ENCODE data around the gene SCRT2. TPM values are rescaled to one million over a fixed set of nuclear protein-coding genes. Genes with fewer than 3 reads are reported as not detected.

The SCRT2 gene
- total and polyA plus RNA-seq, 9 of the 15 experiments (the other 6 are each of a cell fraction or from before 2014, with no cell fraction given), result 0.04 to 0.75 (median 0.13) TPM; not detected in 2

DNA sequence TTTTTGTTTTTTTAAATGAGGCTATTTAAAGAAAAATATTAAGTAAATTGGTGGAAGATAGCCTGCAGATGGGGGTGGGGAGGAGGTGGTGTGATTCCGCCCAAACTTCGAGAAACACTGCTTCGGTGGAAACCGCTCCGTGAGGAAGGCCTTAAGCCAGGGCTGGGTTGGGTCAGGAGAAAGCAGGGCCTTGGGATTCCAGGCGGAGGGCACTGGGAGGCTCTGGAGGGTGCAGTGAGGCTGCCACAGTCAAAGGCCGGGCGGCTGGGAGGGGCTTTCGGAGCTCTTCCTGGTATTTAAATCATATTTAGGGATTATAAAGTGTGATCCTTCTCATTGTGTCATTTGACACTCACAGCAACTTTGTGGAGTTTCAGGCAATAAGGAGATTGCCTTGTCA is 22.2 kb upstream of the SCRT2 start (continued):
- TF ChIP-seq, protein P1, sequence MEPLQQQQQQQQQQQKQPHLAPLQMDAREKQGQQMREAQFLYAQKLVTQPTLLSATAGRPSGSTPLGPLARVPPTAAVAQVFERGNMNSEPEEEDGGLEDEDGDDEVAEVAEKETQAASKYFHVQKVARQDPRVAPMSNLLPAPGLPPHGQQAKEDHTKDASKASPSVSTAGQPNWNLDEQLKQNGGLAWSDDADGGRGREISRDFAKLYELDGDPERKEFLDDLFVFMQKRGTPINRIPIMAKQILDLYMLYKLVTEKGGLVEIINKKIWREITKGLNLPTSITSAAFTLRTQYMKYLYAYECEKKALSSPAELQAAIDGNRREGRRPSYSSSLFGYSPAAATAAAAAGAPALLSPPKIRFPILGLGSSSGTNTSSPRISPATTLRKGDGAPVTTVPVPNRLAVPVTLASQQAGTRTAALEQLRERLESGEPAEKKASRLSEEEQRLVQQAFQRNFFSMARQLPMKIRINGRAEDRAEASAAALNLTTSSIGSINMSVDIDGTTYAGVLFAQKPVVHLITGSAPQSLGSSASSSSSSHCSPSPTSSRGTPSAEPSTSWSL (CRISPR knock-in tag; IDR thresholded peaks at IDR 0.05; ENCODE audit: borderline replicate concordance), result no peak
- TF ChIP-seq, protein P2, sequence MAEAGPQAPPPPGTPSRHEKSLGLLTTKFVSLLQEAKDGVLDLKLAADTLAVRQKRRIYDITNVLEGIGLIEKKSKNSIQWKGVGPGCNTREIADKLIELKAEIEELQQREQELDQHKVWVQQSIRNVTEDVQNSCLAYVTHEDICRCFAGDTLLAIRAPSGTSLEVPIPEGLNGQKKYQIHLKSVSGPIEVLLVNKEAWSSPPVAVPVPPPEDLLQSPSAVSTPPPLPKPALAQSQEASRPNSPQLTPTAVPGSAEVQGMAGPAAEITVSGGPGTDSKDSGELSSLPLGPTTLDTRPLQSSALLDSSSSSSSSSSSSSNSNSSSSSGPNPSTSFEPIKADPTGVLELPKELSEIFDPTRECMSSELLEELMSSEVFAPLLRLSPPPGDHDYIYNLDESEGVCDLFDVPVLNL (CRISPR knock-in tag; IDR thresholded peaks at IDR 0.05; ENCODE audit: low read depth), result no peak
- TF ChIP-seq, protein P3, sequence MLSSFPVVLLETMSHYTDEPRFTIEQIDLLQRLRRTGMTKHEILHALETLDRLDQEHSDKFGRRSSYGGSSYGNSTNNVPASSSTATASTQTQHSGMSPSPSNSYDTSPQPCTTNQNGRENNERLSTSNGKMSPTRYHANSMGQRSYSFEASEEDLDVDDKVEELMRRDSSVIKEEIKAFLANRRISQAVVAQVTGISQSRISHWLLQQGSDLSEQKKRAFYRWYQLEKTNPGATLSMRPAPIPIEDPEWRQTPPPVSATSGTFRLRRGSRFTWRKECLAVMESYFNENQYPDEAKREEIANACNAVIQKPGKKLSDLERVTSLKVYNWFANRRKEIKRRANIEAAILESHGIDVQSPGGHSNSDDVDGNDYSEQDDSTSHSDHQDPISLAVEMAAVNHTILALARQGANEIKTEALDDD (IDR thresholded peaks at IDR 0.05), result no peak
- TF ChIP-seq SRF (CRISPR knock-in tag; IDR thresholded peaks at IDR 0.05) (no peak), KLF10 (CRISPR knock-in tag; IDR thresholded peaks at IDR 0.05) (no peak), HNRNPK (IDR thresholded peaks at IDR 0.05; ENCODE audit: low read depth, low read length, poor library complexity, severe bottlenecking) (no peak), RFX7 (CRISPR knock-in tag; IDR thresholded peaks at IDR 0.05) (no peak)
- TF ChIP-seq, protein P4, sequence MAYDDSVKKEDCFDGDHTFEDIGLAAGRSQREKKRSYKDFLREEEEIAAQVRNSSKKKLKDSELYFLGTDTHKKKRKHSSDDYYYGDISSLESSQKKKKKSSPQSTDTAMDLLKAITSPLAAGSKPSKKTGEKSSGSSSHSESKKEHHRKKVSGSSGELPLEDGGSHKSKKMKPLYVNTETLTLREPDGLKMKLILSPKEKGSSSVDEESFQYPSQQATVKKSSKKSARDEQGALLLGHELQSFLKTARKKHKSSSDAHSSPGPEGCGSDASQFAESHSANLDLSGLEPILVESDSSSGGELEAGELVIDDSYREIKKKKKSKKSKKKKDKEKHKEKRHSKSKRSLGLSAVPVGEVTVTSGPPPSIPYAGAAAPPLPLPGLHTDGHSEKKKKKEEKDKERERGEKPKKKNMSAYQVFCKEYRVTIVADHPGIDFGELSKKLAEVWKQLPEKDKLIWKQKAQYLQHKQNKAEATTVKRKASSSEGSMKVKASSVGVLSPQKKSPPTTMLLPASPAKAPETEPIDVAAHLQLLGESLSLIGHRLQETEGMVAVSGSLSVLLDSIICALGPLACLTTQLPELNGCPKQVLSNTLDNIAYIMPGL (CRISPR knock-in tag; IDR thresholded peaks at IDR 0.05), result no peak

All from K562 (cell line).